MM.1S (cell line): ENCODE data around the gene SPACDR.
A peak's percentile ranks its signal among the peaks of the same experiment; 100 is the strongest.

ENCODE experiments used
- DNase-seq: peaks from one replicate; pipeline ENCODE4 v3.0.0-alpha.2; 2015
- H2AFZ ChIP-seq: fragments of 300-600 bp; sonication (generic); 2 replicates; pipeline ENCODE4 v1.6.0; 2016; ENCODE audit warnings: antibody characterized with exemption, low read length
- H3F3A ChIP-seq: fragments of 300-600 bp; sonication (generic); 2 replicates; pipeline ENCODE4 v1.6.1; 2016; ENCODE audit warnings: mild to moderate bottlenecking, antibody characterized with exemption, low read length, moderate library complexity, mixed read lengths; ENCODE audit not compliant: insufficient read depth
- H3K27ac ChIP-seq: fragments of 300-600 bp; sonication (generic); 2 replicates; pipeline ENCODE4 v1.5.1; 2016; ENCODE audit warnings: mild to moderate bottlenecking, low read length
- H3K27me3 ChIP-seq: fragments of 300-600 bp; sonication (generic); replicated peaks from 2 replicates; pipeline ENCODE4 v1.6.0; 2016; ENCODE audit warnings: low read length; ENCODE audit not compliant: insufficient read depth
- H3K36me3 ChIP-seq: fragments of 300-600 bp; sonication (generic); replicated peaks from 2 replicates; pipeline ENCODE4 v1.6.1; 2016; ENCODE audit warnings: mild to moderate bottlenecking, low read length, mixed read lengths; ENCODE audit not compliant: insufficient read depth
- H3K4me1 ChIP-seq: fragments of 300-600 bp; sonication (generic); 2 replicates; pipeline ENCODE4 v1.6.1; 2016; ENCODE audit warnings: low read length, mixed read lengths
- H3K4me2 ChIP-seq: fragments of 300-600 bp; sonication (generic); 2 replicates; pipeline ENCODE4 v1.6.0; 2016; ENCODE audit warnings: low read depth, low read length
- H3K4me3 ChIP-seq: fragments of 300-600 bp; sonication (generic); 2 replicates; pipeline ENCODE4 v1.5.1; 2016; ENCODE audit warnings: low read length, mixed read lengths
- H3K79me2 ChIP-seq: fragments of 300-600 bp; sonication (generic); 2 replicates; pipeline ENCODE4 v1.6.1; 2016; ENCODE audit warnings: mixed run types, low read length, mixed read lengths
- H3K9ac ChIP-seq: fragments of 300-600 bp; sonication (generic); 2 replicates; pipeline ENCODE4 v1.6.1; 2016; ENCODE audit warnings: low read length, mixed read lengths
- H3K9me2 ChIP-seq: fragments of 300-600 bp; sonication (generic); replicated peaks from 2 replicates; pipeline ENCODE4 v1.6.1; 2016; ENCODE audit warnings: mild to moderate bottlenecking, low read length, mixed read lengths; ENCODE audit not compliant: insufficient read depth
- H3K9me3 ChIP-seq: fragments of 300-600 bp; sonication (generic); replicated peaks from 2 replicates; pipeline ENCODE4 v1.6.1; 2016; ENCODE audit warnings: mild to moderate bottlenecking, low read length, mixed read lengths; ENCODE audit not compliant: insufficient read depth
- H4K20me1 ChIP-seq: fragments of 300-600 bp; sonication (generic); 2 replicates; pipeline ENCODE4 v1.6.1; 2016; ENCODE audit warnings: mild to moderate bottlenecking, low read length, moderate library complexity, mixed read lengths; ENCODE audit not compliant: insufficient read depth
- EZH2 ChIP-seq: fragments of 300-600 bp; sonication (generic); optimal IDR thresholded peaks from 2 replicates; pipeline ENCODE3; 2017; ENCODE audit warnings: low read depth, mild to moderate bottlenecking, antibody characterized with exemption, low read length, mixed read lengths
- EZH2phosphoT487 ChIP-seq: fragments of 300-600 bp; sonication (generic); IDR thresholded peaks from 2 replicates; pipeline ENCODE4 v1.6.1; 2018; ENCODE audit warnings: antibody characterized with exemption, low read length
- TF ChIP-seq, protein P1 (sequence below): fragments of 300-600 bp; sonication (generic); IDR thresholded peaks from 2 replicates; pipeline ENCODE4 v1.5.1; 2016; ENCODE audit warnings: antibody characterized with exemption, low read length, mixed read lengths

The SPACDR gene

DNA sequence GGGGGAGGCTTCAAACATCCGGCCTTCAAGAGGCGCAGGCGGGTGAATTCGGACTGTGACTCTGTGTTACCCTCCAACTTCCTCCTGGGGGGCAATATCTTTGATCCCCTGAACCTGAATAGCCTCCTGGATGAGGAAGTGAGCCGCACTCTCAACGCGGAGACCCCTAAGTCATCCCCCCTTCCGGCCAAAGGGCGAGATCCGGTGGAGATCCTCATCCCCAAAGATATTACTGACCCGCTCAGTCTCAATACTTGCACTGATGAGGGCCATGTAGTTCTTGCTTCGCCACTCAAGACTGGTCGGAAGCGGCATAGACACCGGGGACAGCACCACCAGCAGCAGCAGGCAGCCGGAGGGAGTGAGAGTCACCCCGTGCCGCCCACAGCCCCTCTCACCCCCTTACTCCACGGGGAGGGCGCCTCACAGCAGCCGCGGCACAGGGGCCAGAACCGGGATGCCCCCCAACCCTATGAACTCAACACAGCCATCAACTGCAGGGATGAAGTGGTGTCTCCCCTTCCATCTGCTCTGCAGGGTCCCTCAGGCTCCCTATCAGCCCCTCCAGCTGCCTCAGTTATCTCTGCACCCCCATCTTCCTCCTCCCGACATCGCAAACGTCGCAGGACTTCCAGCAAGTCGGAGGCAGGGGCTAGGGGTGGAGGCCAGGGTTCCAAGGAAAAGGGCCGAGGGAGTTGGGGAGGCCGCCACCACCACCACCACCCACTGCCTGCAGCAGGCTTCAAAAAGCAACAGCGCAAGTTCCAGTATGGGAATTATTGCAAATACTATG is 33.4 kb downstream of the SPACDR start:
- TF ChIP-seq, protein P1, sequence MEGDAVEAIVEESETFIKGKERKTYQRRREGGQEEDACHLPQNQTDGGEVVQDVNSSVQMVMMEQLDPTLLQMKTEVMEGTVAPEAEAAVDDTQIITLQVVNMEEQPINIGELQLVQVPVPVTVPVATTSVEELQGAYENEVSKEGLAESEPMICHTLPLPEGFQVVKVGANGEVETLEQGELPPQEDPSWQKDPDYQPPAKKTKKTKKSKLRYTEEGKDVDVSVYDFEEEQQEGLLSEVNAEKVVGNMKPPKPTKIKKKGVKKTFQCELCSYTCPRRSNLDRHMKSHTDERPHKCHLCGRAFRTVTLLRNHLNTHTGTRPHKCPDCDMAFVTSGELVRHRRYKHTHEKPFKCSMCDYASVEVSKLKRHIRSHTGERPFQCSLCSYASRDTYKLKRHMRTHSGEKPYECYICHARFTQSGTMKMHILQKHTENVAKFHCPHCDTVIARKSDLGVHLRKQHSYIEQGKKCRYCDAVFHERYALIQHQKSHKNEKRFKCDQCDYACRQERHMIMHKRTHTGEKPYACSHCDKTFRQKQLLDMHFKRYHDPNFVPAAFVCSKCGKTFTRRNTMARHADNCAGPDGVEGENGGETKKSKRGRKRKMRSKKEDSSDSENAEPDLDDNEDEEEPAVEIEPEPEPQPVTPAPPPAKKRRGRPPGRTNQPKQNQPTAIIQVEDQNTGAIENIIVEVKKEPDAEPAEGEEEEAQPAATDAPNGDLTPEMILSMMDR: no peak
- Histone ChIP-seq H3K4me3 (peak overlapping the region; percentile 93), H3K9me2 (no peaks in the 10 kb centered on the region), H3K36me3 (peaks cover 11% of the 10 kb centered on the region; the same call in 1 of the 2 replicates), H3K27me3 (no peaks in the 10 kb centered on the region), H3K4me1 (peaks cover 24% of the 10 kb centered on the region; the same call in 1 of the 2 replicates), H3F3A (peaks cover 51% of the 10 kb centered on the region), H3K27ac (peak overlapping the region; percentile 100; the same call in 1 of the 2 replicates), H3K9ac (peak overlapping the region; percentile 100), H4K20me1 (no peaks in the 10 kb centered on the region), H3K4me2 (peak overlapping the region; percentile 83), H2AFZ (no peak overlapping the region), H3K9me3 (no peaks in the 10 kb centered on the region), H3K79me2 (peaks cover 61% of the 10 kb centered on the region)
- DNase-seq: no peak

DNA sequence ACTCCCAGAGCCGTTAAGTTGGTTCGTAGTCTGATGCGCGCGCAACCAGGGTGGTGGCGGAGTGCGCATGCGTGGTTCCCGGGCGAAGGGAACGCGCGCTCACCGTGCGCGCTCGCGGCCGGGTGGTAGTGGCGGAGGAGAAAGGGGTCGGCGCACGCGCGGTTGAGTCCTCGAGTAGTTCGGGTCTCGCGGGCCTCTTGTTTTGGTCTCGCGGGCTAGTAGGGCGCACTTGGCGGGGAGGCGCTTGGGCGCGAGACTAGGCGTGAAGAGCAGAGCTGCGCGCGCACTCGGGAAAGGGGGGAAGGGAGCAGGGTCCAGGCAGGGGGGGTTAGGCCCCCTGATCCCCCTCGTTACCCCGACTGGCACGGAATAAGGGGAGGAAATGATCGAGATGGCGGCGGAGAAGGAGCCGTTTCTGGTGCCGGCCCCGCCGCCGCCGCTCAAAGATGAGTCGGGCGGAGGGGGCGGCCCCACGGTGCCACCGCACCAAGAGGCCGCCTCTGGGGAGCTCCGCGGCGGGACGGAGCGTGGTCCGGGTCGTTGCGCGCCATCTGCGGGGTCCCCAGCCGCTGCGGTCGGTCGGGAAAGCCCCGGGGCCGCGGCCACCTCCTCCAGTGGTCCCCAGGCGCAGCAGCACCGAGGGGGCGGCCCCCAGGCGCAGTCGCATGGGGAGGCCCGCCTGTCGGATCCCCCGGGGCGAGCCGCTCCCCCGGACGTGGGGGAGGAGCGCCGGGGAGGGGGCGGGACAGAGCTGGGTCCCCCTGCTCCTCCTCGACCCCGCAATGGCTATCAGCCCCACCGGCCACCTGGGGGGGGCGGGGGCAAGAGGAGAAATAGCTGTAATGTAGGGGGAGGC is 34.2 kb downstream of the SPACDR start, which contains the start of gene MEPCE:
Gene MEPCE, plus strand, starts transcription at position 195 of the 856 bp plus-strand sequence. Its CDS starts 188 bp downstream, at position 383.
- Histone ChIP-seq H3K4me1 (peaks cover 27% of the 10 kb centered on the region), H3K79me2 (peaks cover 52% of the 10 kb centered on the region), H4K20me1 (no peaks in the 10 kb centered on the region), H3K4me3 (peak within 1 kb of the TSS; percentile 93), H3K9ac (peak within 1 kb of the TSS; percentile 100), H3K36me3 (peaks cover 11% of the 10 kb centered on the region; the same call in 1 of the 2 replicates), H3F3A (peaks cover 50% of the 10 kb centered on the region), H3K9me2 (no peaks in the 10 kb centered on the region), H3K9me3 (no peaks in the 10 kb centered on the region), H3K27ac (peak within 1 kb of the TSS; percentile 100), H3K4me2 (peak within 1 kb of the TSS; percentile 83), H2AFZ (peak within 1 kb of the TSS; percentile 33), H3K27me3 (no peaks in the 10 kb centered on the region)
- DNase-seq: peak; percentile 94
- TF ChIP-seq EZH2 (no peak), EZH2phosphoT487 (no peak)
- TF ChIP-seq, protein P1: no peak

DNA sequence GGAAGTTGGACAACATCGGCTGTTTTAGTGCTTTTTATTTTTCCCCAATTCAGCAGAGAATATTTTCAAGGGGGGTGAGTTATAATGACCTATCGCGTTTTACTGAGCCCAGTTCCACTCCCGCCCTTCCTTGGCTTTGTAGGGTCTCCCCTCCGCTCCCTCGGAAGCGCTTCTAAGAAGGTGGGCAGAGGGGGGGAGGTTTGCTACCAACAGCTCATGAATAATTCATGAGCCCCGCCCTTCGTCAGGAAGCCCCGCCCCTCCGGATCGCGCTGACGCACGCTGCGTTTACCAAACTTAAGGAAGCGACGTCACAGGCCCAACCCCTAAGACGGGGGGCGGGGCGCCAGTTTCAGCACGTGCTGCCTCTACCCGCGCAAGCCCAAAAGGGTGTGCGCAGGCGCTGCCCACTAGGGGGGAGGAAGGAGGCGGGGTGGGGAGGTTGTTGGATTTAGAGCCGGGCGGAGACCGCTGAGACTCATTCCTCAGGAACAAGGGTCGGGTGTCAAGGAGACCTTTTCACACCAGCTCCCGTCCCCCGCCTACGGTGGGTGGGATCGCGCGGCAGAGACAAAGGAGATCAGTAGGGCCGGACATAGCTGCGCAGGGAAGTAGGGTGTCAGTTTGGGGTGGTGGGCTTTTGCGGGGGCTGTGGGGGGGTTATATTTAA is 35.0 kb downstream of the SPACDR start:
- DNase-seq: peak; percentile 100
- Histone ChIP-seq H4K20me1 (no peaks in the 10 kb centered on the region), H3K27me3 (no peaks in the 10 kb centered on the region), H3K4me2 (peak overlapping the region; percentile 83), H3K9ac (peak overlapping the region; percentile 100), H3K79me2 (peaks cover 45% of the 10 kb centered on the region), H3K27ac (peak overlapping the region; percentile 100), H2AFZ (peak overlapping the region; percentile 33; the same call in 1 of the 2 replicates), H3K36me3 (peaks cover 10% of the 10 kb centered on the region; the same call in 1 of the 2 replicates), H3K9me3 (no peaks in the 10 kb centered on the region), H3K4me1 (peaks cover 23% of the 10 kb centered on the region), H3K9me2 (no peaks in the 10 kb centered on the region), H3F3A (peaks cover 51% of the 10 kb centered on the region), H3K4me3 (peak overlapping the region; percentile 93)
- TF ChIP-seq EZH2phosphoT487 (no peak), EZH2 (no peak)
- TF ChIP-seq, protein P1: no peak
